GM12878 (cell line): Measurements from ENCODE around the gene CAVIN4. TPM values are rescaled to one million over a fixed set of nuclear protein-coding genes. Genes with fewer than 3 reads are reported as not detected.

Source experiments
- ATAC-seq: fragments of 200-7000 bp; cut with Tn5 transposase; 3 replicates; pipeline ENCODE4 v1.9.1; 2020; ENCODE audit warnings: mild to moderate bottlenecking, moderate library complexity
- BruUV-seq: library from RNA; stranded (reverse); fragments of 400-500 nt; replicated peaks from 2 replicates; lab custom pipeline; 2021; lab: Mats Ljungman, UMichigan
- CTCF ChIA-PET: fragments of 300-600 bp; sonication (Branson Sonifier 250); formaldehyde crosslinking; extraction: SDS; loops from one replicate; lab custom pipeline; 2021; ENCODE audit warnings: inconsistent platforms; lab: Yijun Ruan, JAX
- POLR2A ChIA-PET: fragments of 350-600 bp; formaldehyde crosslinking; extraction: SDS; loops from one replicate; lab custom pipeline; 2021; ENCODE audit warnings: inconsistent platforms; lab: Charles Lee
- RAD21 ChIA-PET: fragments of 300-600 bp; sonication (Branson Sonifier 250); formaldehyde crosslinking; loops from one replicate; lab custom pipeline; 2023; ENCODE audit warnings: antibody characterized with exemption; ENCODE audit not compliant: unreplicated experiment; lab: Charles Lee
- SMC1A ChIA-PET: fragments of 300-600 bp; sonication (Branson Sonifier 250); formaldehyde crosslinking; loops from one replicate; lab custom pipeline; 2023; ENCODE audit not compliant: unreplicated experiment, uncharacterized antibody; lab: Charles Lee
- DNase-seq: peaks from one replicate; pipeline ENCODE4 v3.0.0-alpha.2; 2011; ENCODE audit warnings: low read depth, low spot score
- FAIRE-seq: peaks from 3 replicates; lab custom pipeline; 2011; peaks lifted over from hg19 to GRCh38; lab: Jason Lieb, UNC
- H2AFZ ChIP-seq: 2 replicates; pipeline ENCODE4 v1.6.0; 2011; ENCODE audit warnings: low read depth, low read length, control low read depth; ENCODE audit not compliant: control insufficient read depth
- H3K27ac ChIP-seq: 2 replicates; pipeline ENCODE4 v1.5.1; 2011; ENCODE audit warnings: control low read depth; ENCODE audit not compliant: control insufficient read depth, insufficient read depth
- H3K27me3 ChIP-seq, 2 experiments: replicated peaks in 1 of 2; 2 replicates each; pipeline versions ENCODE4 v1.6.0 to v1.6.1; 2011; ENCODE audit warnings: low read length in 1 of 2; ENCODE audit not compliant: control insufficient read depth in 2 of 2, insufficient read depth in 2 of 2
- H3K36me3 ChIP-seq, 2 experiments: 2 replicates each; pipeline ENCODE4 v1.5.1; 2011; ENCODE audit warnings: low read length in 1 of 2; ENCODE audit not compliant: control insufficient read depth in 2 of 2, insufficient read depth in 2 of 2
- H3K4me1 ChIP-seq: 2 replicates; pipeline ENCODE4 v1.6.1; 2011; ENCODE audit warnings: mild to moderate bottlenecking, low read length, moderate library complexity, mixed read lengths; ENCODE audit not compliant: control insufficient read depth, insufficient read depth
- H3K4me2 ChIP-seq: 2 replicates; pipeline ENCODE4 v1.6.0; 2011; ENCODE audit warnings: control low read depth; ENCODE audit not compliant: control insufficient read depth, insufficient read depth
- H3K4me3 ChIP-seq: fragments of 200-600 bp; sonication (generic); 2 replicates; pipeline ENCODE4 v1.5.1; 2016
- H3K79me2 ChIP-seq: 2 replicates; pipeline ENCODE4 v1.6.0; 2011; ENCODE audit warnings: low read length; ENCODE audit not compliant: control insufficient read depth, insufficient read depth
- H3K9ac ChIP-seq: 2 replicates; pipeline ENCODE4 v1.8.0; 2011; ENCODE audit warnings: low read length, control low read depth, mixed read lengths; ENCODE audit not compliant: control insufficient read depth, insufficient read depth
- H3K9me3 ChIP-seq: replicated peaks from 3 replicates; pipeline ENCODE4 v1.5.1; 2011; ENCODE audit warnings: mild to moderate bottlenecking, low read length; ENCODE audit not compliant: control insufficient read depth, insufficient read depth
- H4K20me1 ChIP-seq: 2 replicates; pipeline ENCODE4 v1.6.0; 2011; ENCODE audit not compliant: control insufficient read depth, insufficient read depth
- ATF7 ChIP-seq: fragments of 450-650 bp; IDR thresholded peaks from 2 replicates; pipeline ENCODE4 v1.6.1; 2016; ENCODE audit warnings: low read depth, mild to moderate bottlenecking
- BACH1 ChIP-seq: fragments of 450-650 bp; IDR thresholded peaks from 2 replicates; pipeline ENCODE4 v1.6.1; 2017; ENCODE audit warnings: mild to moderate bottlenecking, borderline replicate concordance
- E2F4 ChIP-seq: IDR thresholded peaks from 2 replicates; pipeline ENCODE4 v1.6.1; 2012; ENCODE audit warnings: low read depth, low read length, improper control_type of control experiment
- GATAD2B ChIP-seq: fragments of 450-650 bp; conservative IDR thresholded peaks from 2 replicates; pipeline ENCODE4 v1.6.1; 2017; ENCODE audit warnings: low read depth, mild to moderate bottlenecking, moderate library complexity
- KLF5 ChIP-seq: fragments of 450-650 bp; IDR thresholded peaks from 2 replicates; pipeline ENCODE4 v1.6.1; 2014; ENCODE audit warnings: mild to moderate bottlenecking; ENCODE audit not compliant: partially characterized antibody
- MEF2B ChIP-seq: fragments of 450-650 bp; IDR thresholded peaks from 2 replicates; pipeline ENCODE4 v1.6.1; 2018; ENCODE audit warnings: mild to moderate bottlenecking, moderate library complexity; ENCODE audit not compliant: partially characterized antibody, poor library complexity, severe bottlenecking
- NBN ChIP-seq: fragments of 450-650 bp; IDR thresholded peaks from 2 replicates; pipeline ENCODE4 v1.6.1; 2016
- PBX3 ChIP-seq: IDR thresholded peaks from 2 replicates; pipeline ENCODE4 v1.6.1; 2011; ENCODE audit warnings: mild to moderate bottlenecking, low read depth, low read length, moderate library complexity; ENCODE audit not compliant: insufficient replicate concordance
- RELB ChIP-seq: fragments of 450-650 bp; IDR thresholded peaks from 2 replicates; pipeline ENCODE4 v1.6.1; 2017; ENCODE audit warnings: low read depth, mild to moderate bottlenecking, moderate library complexity
- TARDBP ChIP-seq: IDR thresholded peaks from 2 replicates; pipeline ENCODE4 v1.6.1; 2016; ENCODE audit warnings: borderline replicate concordance
- ZNF592 ChIP-seq: fragments of 450-650 bp; IDR thresholded peaks from 2 replicates; pipeline ENCODE4 v1.6.1; 2017; ENCODE audit warnings: mild to moderate bottlenecking, moderate library complexity
- WGBS: methylation state at CpG from one replicate; pipeline ENCODE4 v1.1.6; 2016; ENCODE audit warnings: low lambda C conversion rate; ENCODE audit not compliant: insufficient replicate concordance, insufficient coverage; ENCODE audit errors: missing lambda C conversion rate; 5-methylcytosine and 5-hydroxymethylcytosine counted together
- in situ Hi-C: fragments of 300-500 bp; cut with MboI; formaldehyde crosslinking; loops from 9 replicates; pipeline ENCODE4 v1.14.3; 2018; ENCODE audit warnings: mixed read lengths
- intact Hi-C: fragments of 100-400 bp; cut with micrococcal nuclease; formaldehyde crosslinking; loops from one replicate; pipeline ENCODE4 v1.14.2; 2022; ENCODE audit not compliant: unreplicated experiment
- polyA plus RNA-seq, 11 experiments: library from polyadenylated mRNA; depleted of rRNA in 4 of 11; unstranded in 6 of 11; stranded (reverse) in 5 of 11; fragments of >200 nt; fragmentation: Nextera tagmentation in 4 of 11; fragmentation: Illumina TruSeq in 1 of 11; extraction: Ambion mirVana in 4 of 11; extraction: Trizol in 1 of 11; gene quantifications; 1 replicate in 1 of 11; 2 replicates in 10 of 11; pipeline versions ENCODE4 v1.2.1 to v1.2.3, GENCODE V29; 2011 to 2016; ENCODE audit warnings: inconsistent platforms in 2 of 11, missing spikeins in 2 of 11, low read depth in 1 of 11
- total RNA-seq, 4 experiments: library from RNA; depleted of rRNA in 3 of 4; stranded (reverse); fragments of >200 nt in 3 of 4; fragmentation: Illumina TruSeq in 1 of 4; extraction: Trizol in 1 of 4; gene quantifications; 2 replicates each; pipeline versions ENCODE4 v1.2.1 to v1.2.3, GENCODE V29; 2013 to 2021

Gene CAVIN4
- total and polyA plus RNA-seq, 10 of the 15 experiments (the other 5 are each of a cell fraction or from before 2014, with no cell fraction given), result 0.04 to 0.13 (median 0.08) TPM; not detected in 3

- in situ Hi-C loops (loop anchor here (25.0 kb wide), 1 partner anchor 567 kb away; no protein-coding TSS in a partner anchor), intact Hi-C loops (no loop called here)
- Histone ChIP-seq H3K27ac (no peak overlapping the region), H4K20me1 (no peaks in the 10 kb centered on the region), H3K4me3 (no peak overlapping the region), H2AFZ (no peak overlapping the region), H3K79me2 (no peaks in the 10 kb centered on the region), H3K9ac (no peak overlapping the region), H3K36me3 (no peaks in the 10 kb centered on the region), H3K27me3 (no peaks in the 10 kb centered on the region; a peak in 1 of 4 replicates), H3K4me2 (no peak overlapping the region), H3K4me1 (no peaks in the 10 kb centered on the region), H3K9me3 (no peaks in the 10 kb centered on the region)
- FAIRE-seq, result no peak
- no peak for DNase-seq
- ATAC-seq, result no peak
- ChIA-PET CTCF (no interaction called here), RAD21 (no interaction called here), POLR2A (no interaction called here), SMC1A (no interaction called here)
- no TSS peak for BruUV-seq
- WGBS, result 30% methylated on average over 2 of the region's 2 CpGs
- TF ChIP-seq ZNF592 (no peak), ATF7 (no peak), BACH1 (no peak), E2F4 (no peak), GATAD2B (no peak), TARDBP (no peak), MEF2B (no peak), NBN (no peak), KLF5 (no peak), RELB (no peak), PBX3 (no peak)
Observed at GRCh38 chr9:100579665-100580064, 1.8 kb downstream of the CAVIN4 start.
